Measurements from ENCODE around the gene SLF1.

The SLF1 gene

DNA sequence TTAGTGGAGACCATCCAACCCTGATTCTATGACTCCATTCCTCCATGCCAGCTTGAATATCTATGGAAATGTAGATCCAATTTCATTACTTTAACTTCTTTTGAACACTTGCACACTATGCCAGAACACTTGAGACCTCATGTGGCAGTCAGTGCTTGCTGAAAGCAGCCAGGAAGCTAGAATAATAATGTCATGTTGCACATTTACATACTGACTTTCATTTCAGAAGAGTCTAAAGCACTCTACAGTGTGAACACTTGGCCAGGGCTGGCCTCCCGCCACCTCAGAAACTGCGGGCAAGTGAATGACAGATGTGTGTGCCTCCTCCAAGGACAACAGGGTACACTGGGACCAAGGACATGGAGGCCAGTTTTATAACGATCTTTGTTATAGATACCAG lies 97.3 kb downstream of the SLF1 start:
- no peaks in the 10 kb centered on the region for H3K4me1 Mint-ChIP-seq (ENCODE audit: low read depth)
- no peak overlapping the region for H3K27ac Mint-ChIP-seq
- no peak overlapping the region for H3K4me3 Mint-ChIP-seq
- H3K9me3 Mint-ChIP-seq: peaks cover 3% of the 10 kb centered on the region
- H3K27me3 Mint-ChIP-seq: no peaks in the 10 kb centered on the region
- DNase-seq: no peak
- H3K36me3 Mint-ChIP-seq (ENCODE audit: low read depth): peaks cover 32% of the 10 kb centered on the region

DNA sequence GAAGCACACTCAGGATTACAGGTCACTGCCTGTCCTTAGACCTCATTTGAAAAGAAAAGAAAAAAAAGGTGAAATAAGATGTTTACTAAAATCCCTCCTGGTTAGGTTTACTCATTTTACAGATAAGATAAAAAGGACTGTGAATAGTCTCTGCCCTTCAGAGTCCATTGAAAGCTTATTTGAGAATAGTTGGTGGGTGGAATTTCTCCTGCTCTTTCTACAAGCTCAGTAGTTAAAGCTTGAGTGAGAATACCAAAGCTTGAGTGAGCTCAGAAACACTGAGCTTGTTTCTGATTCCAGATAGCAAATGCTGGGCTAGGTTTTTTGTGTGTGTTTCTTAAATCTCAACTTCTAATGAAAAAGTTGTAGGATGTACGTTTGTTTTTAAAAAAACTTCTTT lies 106.7 kb downstream of the SLF1 start:
- DNase-seq: no peak
- Mint-ChIP-seq H3K9me3 (no peaks in the 10 kb centered on the region), H3K27ac (no peak overlapping the region), H3K27me3 (no peaks in the 10 kb centered on the region), H3K36me3 (ENCODE audit: low read depth) (no peaks in the 10 kb centered on the region), H3K4me1 (ENCODE audit: low read depth) (no peaks in the 10 kb centered on the region), H3K4me3 (no peak overlapping the region)

GRCh38 chr5:94731471-94731870 lies 113.0 kb downstream of the SLF1 start:
- Mint-ChIP-seq H3K36me3 (ENCODE audit: low read depth) (no peaks in the 10 kb centered on the region), H3K4me3 (no peak overlapping the region), H3K27me3 (no peaks in the 10 kb centered on the region), H3K4me1 (ENCODE audit: low read depth) (no peaks in the 10 kb centered on the region), H3K27ac (no peak overlapping the region), H3K9me3 (no peaks in the 10 kb centered on the region)
- no peak for DNase-seq

DNA sequence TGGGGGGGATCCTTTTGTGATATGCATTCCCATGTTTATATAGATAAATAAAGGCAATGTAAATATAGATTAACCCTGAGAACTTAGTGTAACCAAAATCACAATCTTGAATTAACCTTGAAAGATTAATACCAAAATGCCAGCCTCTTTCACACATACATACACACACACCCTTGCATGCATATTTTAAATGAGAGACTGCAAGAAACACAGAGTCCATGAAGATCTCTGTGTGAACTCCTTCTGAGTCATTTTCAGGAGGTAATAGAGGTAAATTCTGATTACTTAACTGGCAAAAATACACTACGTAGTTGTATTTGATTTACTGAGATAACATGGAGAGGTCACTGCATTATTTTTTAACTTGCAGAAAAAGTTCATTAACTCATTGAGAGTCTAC lies 118.0 kb downstream of the SLF1 start:
- no peak for DNase-seq
- H3K4me1 Mint-ChIP-seq (ENCODE audit: low read depth): no peaks in the 10 kb centered on the region
- no peak overlapping the region for H3K4me3 Mint-ChIP-seq
- H3K36me3 Mint-ChIP-seq (ENCODE audit: low read depth): no peaks in the 10 kb centered on the region
- H3K27ac Mint-ChIP-seq: no peak overlapping the region
- H3K9me3 Mint-ChIP-seq: no peaks in the 10 kb centered on the region
- no peaks in the 10 kb centered on the region for H3K27me3 Mint-ChIP-seq

- Mint-ChIP-seq H3K4me3 (no peak overlapping the region), H3K27me3 (peaks cover 3% of the 10 kb centered on the region), H3K9me3 (no peaks in the 10 kb centered on the region), H3K27ac (no peak overlapping the region), H3K36me3 (ENCODE audit: low read depth) (no peaks in the 10 kb centered on the region), H3K4me1 (ENCODE audit: low read depth) (peaks cover 6% of the 10 kb centered on the region)
- no peak for DNase-seq
Measured at GRCh38 chr5:94740286-94740685, 121.8 kb downstream of the SLF1 start.

DNA sequence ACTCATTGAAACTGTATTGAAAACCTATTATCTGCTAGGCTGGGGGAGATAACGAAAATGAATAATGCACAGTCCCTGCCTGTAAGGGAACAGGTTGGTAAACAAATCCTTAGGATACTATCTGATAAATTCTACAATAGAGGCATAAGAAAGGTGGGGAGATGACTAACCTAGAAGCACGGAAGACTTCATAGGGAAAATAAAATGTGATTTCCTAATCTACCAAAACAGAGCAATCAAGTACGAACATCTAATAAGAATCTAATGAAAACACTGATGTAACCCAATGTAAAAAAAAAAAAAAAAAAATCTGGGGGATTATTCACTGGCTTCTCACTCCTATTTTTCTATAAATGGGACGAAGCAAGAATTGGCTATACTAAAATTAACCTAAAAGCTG lies 124.4 kb downstream of the SLF1 start:
- peaks cover 20% of the 10 kb centered on the region for H3K4me1 Mint-ChIP-seq (ENCODE audit: low read depth)
- no peaks in the 10 kb centered on the region for H3K36me3 Mint-ChIP-seq (ENCODE audit: low read depth)
- H3K27ac Mint-ChIP-seq: no peak overlapping the region
- DNase-seq: no peak
- H3K4me3 Mint-ChIP-seq: no peak overlapping the region
- H3K27me3 Mint-ChIP-seq: peaks cover 3% of the 10 kb centered on the region
- no peaks in the 10 kb centered on the region for H3K9me3 Mint-ChIP-seq

DNA sequence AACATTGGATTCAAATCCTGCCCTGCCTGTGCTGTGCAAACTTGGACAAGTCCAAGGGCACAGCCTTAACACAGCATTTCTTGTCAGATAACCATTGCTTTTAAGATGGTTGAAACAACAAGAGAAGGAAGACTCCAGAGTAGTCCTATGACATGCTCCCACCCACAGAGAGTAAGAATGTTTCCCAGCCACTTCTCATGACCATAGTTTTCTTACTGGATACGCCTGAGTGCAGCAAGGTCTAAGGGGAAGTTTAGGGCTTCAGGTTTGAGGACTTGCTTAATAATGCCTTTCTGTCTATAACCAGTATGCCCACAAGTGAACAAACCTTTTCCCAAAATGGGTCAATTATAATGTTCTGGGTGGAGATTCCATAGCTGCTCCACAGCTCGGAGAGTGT lies 126.4 kb downstream of the SLF1 start:
- peaks cover 33% of the 10 kb centered on the region for H3K4me1 Mint-ChIP-seq (ENCODE audit: low read depth)
- H3K27me3 Mint-ChIP-seq: peaks cover 3% of the 10 kb centered on the region
- H3K36me3 Mint-ChIP-seq (ENCODE audit: low read depth): no peaks in the 10 kb centered on the region
- DNase-seq: no peak
- H3K9me3 Mint-ChIP-seq: no peaks in the 10 kb centered on the region
- H3K27ac Mint-ChIP-seq: no peak overlapping the region
- H3K4me3 Mint-ChIP-seq: no peak overlapping the region

DNA sequence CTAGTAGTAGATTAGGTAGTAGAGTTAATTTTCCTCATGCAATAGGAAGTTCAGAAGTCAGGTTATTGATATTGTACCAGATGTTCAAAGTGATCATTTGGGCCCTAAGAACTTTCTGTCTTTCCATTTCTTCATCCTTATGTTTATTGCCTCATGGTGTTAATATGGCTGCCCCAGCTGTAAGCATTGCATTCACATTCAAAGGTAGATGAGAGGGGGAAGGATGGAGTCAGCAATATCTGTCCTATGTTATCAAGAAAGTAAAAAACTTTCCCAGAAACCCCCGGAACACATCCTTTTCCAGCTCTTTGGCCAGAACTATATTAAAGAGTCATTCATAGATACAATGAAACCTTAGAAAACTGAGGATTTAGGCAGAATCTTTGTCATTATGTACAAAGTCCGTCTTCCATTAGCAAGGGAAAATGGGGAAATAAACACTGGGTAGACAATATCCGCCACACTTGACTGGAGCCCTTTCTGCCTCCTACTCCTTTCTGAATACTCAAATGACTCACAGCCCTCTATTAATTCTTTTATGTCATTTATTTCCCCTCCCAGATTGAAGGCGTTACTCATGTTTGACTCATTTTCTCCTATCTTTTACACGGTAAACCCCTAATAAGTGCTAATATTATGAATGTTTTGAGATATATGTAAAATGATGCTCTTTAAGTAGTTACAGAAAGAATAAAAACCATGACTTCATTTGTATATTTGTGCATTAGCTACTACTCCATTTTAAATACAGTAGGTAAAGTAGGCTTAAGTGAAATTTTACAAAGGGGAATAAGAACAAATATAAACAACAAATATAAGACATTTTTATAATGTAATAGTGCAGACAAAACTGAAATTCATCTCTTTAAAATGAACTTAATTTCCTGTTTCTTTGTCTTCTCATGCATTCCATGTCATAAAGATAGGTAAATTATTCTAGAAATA lies 127.6 kb downstream of the SLF1 start:
- peak overlapping the region; percentile 17 for H3K27ac Mint-ChIP-seq
- peaks cover 33% of the 10 kb centered on the region for H3K4me1 Mint-ChIP-seq (ENCODE audit: low read depth)
- no peak for DNase-seq

DNA sequence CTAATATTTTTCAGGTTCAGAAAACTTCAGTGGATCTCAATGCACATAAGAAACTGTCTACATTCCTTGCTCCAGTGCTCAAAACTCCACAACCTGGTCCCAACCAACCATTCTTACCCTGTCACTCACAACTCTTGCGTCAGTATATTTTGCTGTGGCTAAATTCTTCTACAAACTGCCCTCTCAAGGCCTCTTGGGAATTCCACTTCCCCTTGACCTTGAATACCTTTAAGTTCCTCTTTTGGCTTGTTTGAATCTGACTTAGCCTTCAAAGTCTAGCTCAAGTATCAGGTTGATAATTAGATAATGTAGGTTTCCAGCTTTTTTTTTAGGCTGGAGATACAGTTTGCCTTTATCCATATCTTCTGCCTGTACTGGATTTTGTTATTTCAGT lies 128.3 kb downstream of the SLF1 start:
- Mint-ChIP-seq H3K36me3 (ENCODE audit: low read depth) (no peaks in the 10 kb centered on the region), H3K27me3 (peaks cover 3% of the 10 kb centered on the region), H3K27ac (no peak overlapping the region), H3K4me1 (ENCODE audit: low read depth) (peaks cover 33% of the 10 kb centered on the region), H3K4me3 (no peak overlapping the region), H3K9me3 (no peaks in the 10 kb centered on the region)
- no peak for DNase-seq

More for the DNA sequence above, 127.6 kb downstream of the SLF1 start:
- Mint-ChIP-seq H3K36me3 (ENCODE audit: low read depth) (no peaks in the 10 kb centered on the region), H3K9me3 (no peaks in the 10 kb centered on the region), H3K27me3 (peaks cover 3% of the 10 kb centered on the region), H3K4me3 (no peak overlapping the region)
